GM23338 (cell line): Measurements from ENCODE around the gene B3GALT4. TPM values are rescaled to one million over a fixed set of nuclear protein-coding genes. Genes with fewer than 3 reads are reported as not detected.

Experiments used
- ATAC-seq: fragments of 200-7000 bp; cut with Tn5 transposase; 3 replicates; pipeline ENCODE4 v1.9.1; 2020
- DNase-seq: peaks from one replicate; pipeline ENCODE4 v3.0.0-alpha.2; 2015; ENCODE audit warnings: low spot score
- H2AFZ ChIP-seq: fragments of 200-600 bp; sonication (generic); 2 replicates; pipeline ENCODE4 v1.8.0; 2016; ENCODE audit warnings: antibody characterized with exemption, mild to moderate bottlenecking, moderate library complexity
- H3F3A ChIP-seq: fragments of 200-600 bp; sonication (generic); replicated peaks from 2 replicates; pipeline ENCODE4 v1.8.0; 2017; ENCODE audit warnings: antibody characterized with exemption, mixed run types, low read depth
- H3K27ac ChIP-seq: fragments of 200-600 bp; sonication (generic); 2 replicates; pipeline ENCODE4 v1.6.1; 2016; ENCODE audit warnings: low read depth
- H3K27me3 ChIP-seq: fragments of 200-600 bp; sonication (generic); 2 replicates; pipeline ENCODE4 v1.8.0; 2016; ENCODE audit warnings: mild to moderate bottlenecking, mixed run types, moderate library complexity; ENCODE audit not compliant: insufficient read depth
- H3K36me3 ChIP-seq: fragments of 200-600 bp; sonication (generic); 2 replicates; pipeline ENCODE4 v1.8.0; 2016; ENCODE audit warnings: mild to moderate bottlenecking; ENCODE audit not compliant: insufficient read depth
- H3K4me1 ChIP-seq: fragments of 200-600 bp; sonication (generic); 2 replicates; pipeline ENCODE4 v1.8.0; 2016; ENCODE audit warnings: mild to moderate bottlenecking, moderate library complexity; ENCODE audit not compliant: insufficient read depth
- H3K4me2 ChIP-seq: fragments of 200-600 bp; sonication (generic); 2 replicates; pipeline ENCODE4 v1.7.1; 2017; ENCODE audit warnings: mixed run types
- H3K4me3 ChIP-seq: fragments of 200-600 bp; sonication (generic); 2 replicates; pipeline ENCODE4 v1.6.1; 2016; ENCODE audit warnings: mixed run types
- H3K79me2 ChIP-seq: fragments of 200-600 bp; sonication (generic); replicated peaks from 2 replicates; pipeline ENCODE4 v1.8.0; 2017; ENCODE audit warnings: mild to moderate bottlenecking; ENCODE audit not compliant: insufficient read depth
- H3K9me2 ChIP-seq: fragments of 200-600 bp; sonication (generic); 2 replicates; pipeline ENCODE4 v1.8.0; 2017; ENCODE audit not compliant: insufficient read depth
- H4K20me1 ChIP-seq: fragments of 200-600 bp; sonication (generic); replicated peaks from 2 replicates; pipeline ENCODE4 v1.8.0; 2017; ENCODE audit warnings: mild to moderate bottlenecking; ENCODE audit not compliant: insufficient read depth
- H3K27ac Mint-ChIP-seq: 2 replicates; pipeline ENCODE4 v1.8.0; 2020; ENCODE audit warnings: inconsistent platforms, mild to moderate bottlenecking, moderate library complexity, mixed read lengths
- H3K27me3 Mint-ChIP-seq: 3 replicates; pipeline ENCODE4 v1.8.0; 2022; ENCODE audit warnings: low read depth, mild to moderate bottlenecking, moderate library complexity, mixed read lengths, inconsistent platforms; ENCODE audit not compliant: insufficient read depth, poor library complexity
- H3K36me3 Mint-ChIP-seq: 3 replicates; pipeline ENCODE4 v1.8.0; 2021; ENCODE audit warnings: low read depth, mild to moderate bottlenecking, inconsistent platforms, moderate library complexity, mixed read lengths
- H3K4me1 Mint-ChIP-seq: 3 replicates; pipeline ENCODE4 v1.8.0; 2020; ENCODE audit warnings: mild to moderate bottlenecking, inconsistent platforms, mixed read lengths
- H3K4me3 Mint-ChIP-seq: 3 replicates; pipeline ENCODE4 v1.8.0; 2021; ENCODE audit warnings: moderate library complexity, mild to moderate bottlenecking, inconsistent platforms, mixed read lengths
- H3K9me3 Mint-ChIP-seq: 3 replicates; pipeline ENCODE4 v1.8.0; 2020; ENCODE audit warnings: moderate library complexity, mild to moderate bottlenecking, inconsistent platforms, mixed read lengths
- CREB1 ChIP-seq: fragments of 250-450 bp; sonication (Bioruptor Pico); IDR thresholded peaks from 2 replicates; pipeline ENCODE4 v1.5.0; 2020; ENCODE audit warnings: low read depth, mild to moderate bottlenecking, moderate library complexity
- EZH2 ChIP-seq: fragments of 200-600 bp; sonication (generic); IDR thresholded peaks from one replicate; pipeline ENCODE4 v1.8.0; 2017; ENCODE audit warnings: antibody characterized with exemption, mild to moderate bottlenecking, low read depth; ENCODE audit not compliant: unreplicated experiment
- EZH2phosphoT487 ChIP-seq: fragments of 200-600 bp; sonication (generic); IDR thresholded peaks from one replicate; pipeline ENCODE4 v1.8.1; 2018; ENCODE audit warnings: antibody characterized with exemption; ENCODE audit not compliant: unreplicated experiment
- JUNB ChIP-seq: IDR thresholded peaks from one replicate; pipeline ENCODE4 v1.6.1; 2016; ENCODE audit warnings: antibody characterized with exemption; ENCODE audit not compliant: unreplicated experiment
- POLR2AphosphoS5 ChIP-seq: IDR thresholded peaks from 2 replicates; pipeline ENCODE4 v1.6.1; 2016; ENCODE audit warnings: antibody characterized with exemption, low read depth
- ZNF114 ChIP-seq: fragments of 250-450 bp; sonication (Bioruptor Pico); IDR thresholded peaks from 2 replicates; pipeline ENCODE4 v1.5.0; 2020; ENCODE audit warnings: mild to moderate bottlenecking, moderate library complexity
- ZNF331 ChIP-seq: fragments of 250-450 bp; sonication (Bioruptor Pico); IDR thresholded peaks from 2 replicates; pipeline ENCODE4 v1.5.0; 2020; ENCODE audit warnings: low read depth, mild to moderate bottlenecking, moderate library complexity
- polyA plus RNA-seq: library from polyadenylated mRNA; unstranded; fragments of >200 nt; fragmentation: Nextera tagmentation; extraction: Ambion mirVana; gene quantifications from 2 replicates; pipeline ENCODE4 v1.2.1, GENCODE V29; 2016
- total RNA-seq: library from RNA; depleted of rRNA; stranded (reverse); fragments of >200 nt; shearing (Covaris generic); gene quantifications from 2 replicates; pipeline ENCODE4 v1.2.3, GENCODE V29; 2014
- TF ChIP-seq, protein P1 (sequence below), 2 experiments: fragments of 200-600 bp in 1 of 2; sonication (generic) in 1 of 2; conservative IDR thresholded peaks; 2 replicates each; pipeline versions ENCODE4 v1.5.1 to v1.6.1; 2016 to 2017; ENCODE audit warnings: antibody characterized with exemption in 2 of 2, low read depth in 2 of 2, mild to moderate bottlenecking in 2 of 2, moderate library complexity in 1 of 2
- TF ChIP-seq, protein P2 (sequence below): IDR thresholded peaks from one replicate; pipeline ENCODE4 v1.6.1; 2018; ENCODE audit warnings: antibody characterized with exemption; ENCODE audit not compliant: unreplicated experiment
- TF ChIP-seq, protein P3 (sequence below): fragments of 250-450 bp; sonication (Bioruptor Pico); IDR thresholded peaks from 2 replicates; pipeline ENCODE4 v1.5.0; 2020; ENCODE audit warnings: mild to moderate bottlenecking, moderate library complexity

B3GALT4 gene
- total and polyA plus RNA-seq, 2 experiments from 2014 or later = 1.3 to 2.3 TPM

DNA sequence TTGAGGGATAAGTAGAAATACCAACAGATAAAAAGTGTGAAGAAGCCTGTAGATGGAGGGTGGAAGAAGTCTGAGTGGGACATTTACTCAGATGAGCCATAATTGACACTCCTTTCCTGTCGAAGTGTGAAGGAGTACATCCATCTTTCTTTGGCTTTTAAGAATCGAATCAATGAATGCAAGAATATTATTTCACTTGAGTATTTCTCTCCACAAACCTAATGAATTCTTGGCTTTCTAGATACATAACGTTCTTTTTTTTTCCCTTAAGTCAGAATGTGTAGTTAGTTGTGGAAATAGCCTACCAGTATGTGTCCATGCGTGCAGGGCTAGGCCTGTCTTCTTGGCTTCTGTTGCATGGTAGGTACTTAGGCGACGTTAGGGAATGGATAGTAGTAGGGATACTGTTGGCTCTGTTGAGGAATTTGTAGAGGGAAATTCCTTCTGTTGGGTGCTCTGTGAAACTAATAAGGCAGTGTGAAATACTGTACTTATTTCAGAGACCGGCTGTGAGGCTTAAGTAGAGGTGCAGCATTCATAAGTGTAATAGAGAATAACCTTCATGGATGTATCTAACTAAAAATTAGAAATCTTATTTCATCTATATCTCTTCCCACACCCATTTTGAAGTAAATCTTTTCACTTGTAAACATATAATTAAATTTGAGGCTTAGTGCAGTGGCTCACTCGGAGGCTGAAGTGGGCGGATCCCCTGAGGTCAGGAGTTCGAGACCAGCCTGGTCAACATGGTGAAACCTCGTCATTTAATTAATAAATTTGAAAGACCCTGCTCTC, 3.6 kb upstream of the B3GALT4 start:
- peaks cover 49% of the 10 kb centered on the region for H3K36me3 ChIP-seq
- Mint-ChIP-seq H3K4me3 (peak overlapping the region; percentile 97), H3K4me1 (peaks cover 39% of the 10 kb centered on the region), H3K27me3 (peaks cover 35% of the 10 kb centered on the region), H3K27ac (peak overlapping the region; percentile 100), H3K36me3 (peaks cover 62% of the 10 kb centered on the region), H3K9me3 (peaks cover 6% of the 10 kb centered on the region; the same call in 1 of the 3 replicates)
- H3K9me2 ChIP-seq = no peaks in the 10 kb centered on the region
- no peaks in the 10 kb centered on the region for H3K27me3 ChIP-seq
- peaks cover 48% of the 10 kb centered on the region for H3K4me1 ChIP-seq
- ATAC-seq = no peak
- DNase-seq = no peak
- peak overlapping the region; percentile 99 for H3K4me3 ChIP-seq
- peaks cover 53% of the 10 kb centered on the region for H3K79me2 ChIP-seq
- H3K4me2 ChIP-seq = peak overlapping the region; percentile 100
- peaks cover 36% of the 10 kb centered on the region for H4K20me1 ChIP-seq
- no peak overlapping the region for H2AFZ ChIP-seq
- H3F3A ChIP-seq = peaks cover 62% of the 10 kb centered on the region
- peak overlapping the region; percentile 96 for H3K27ac ChIP-seq
- TF ChIP-seq ZNF331 (CRISPR knock-in tag) (no peak), POLR2AphosphoS5 (no peak), ZNF114 (no peak), CREB1 (CRISPR knock-in tag) (no peak), EZH2phosphoT487 (no peak), EZH2 (no peak), JUNB (no peak)
- TF ChIP-seq, protein P1, sequence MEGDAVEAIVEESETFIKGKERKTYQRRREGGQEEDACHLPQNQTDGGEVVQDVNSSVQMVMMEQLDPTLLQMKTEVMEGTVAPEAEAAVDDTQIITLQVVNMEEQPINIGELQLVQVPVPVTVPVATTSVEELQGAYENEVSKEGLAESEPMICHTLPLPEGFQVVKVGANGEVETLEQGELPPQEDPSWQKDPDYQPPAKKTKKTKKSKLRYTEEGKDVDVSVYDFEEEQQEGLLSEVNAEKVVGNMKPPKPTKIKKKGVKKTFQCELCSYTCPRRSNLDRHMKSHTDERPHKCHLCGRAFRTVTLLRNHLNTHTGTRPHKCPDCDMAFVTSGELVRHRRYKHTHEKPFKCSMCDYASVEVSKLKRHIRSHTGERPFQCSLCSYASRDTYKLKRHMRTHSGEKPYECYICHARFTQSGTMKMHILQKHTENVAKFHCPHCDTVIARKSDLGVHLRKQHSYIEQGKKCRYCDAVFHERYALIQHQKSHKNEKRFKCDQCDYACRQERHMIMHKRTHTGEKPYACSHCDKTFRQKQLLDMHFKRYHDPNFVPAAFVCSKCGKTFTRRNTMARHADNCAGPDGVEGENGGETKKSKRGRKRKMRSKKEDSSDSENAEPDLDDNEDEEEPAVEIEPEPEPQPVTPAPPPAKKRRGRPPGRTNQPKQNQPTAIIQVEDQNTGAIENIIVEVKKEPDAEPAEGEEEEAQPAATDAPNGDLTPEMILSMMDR (conservative IDR thresholded peaks at IDR 0.05; ENCODE audit: low read depth in 2 of 2) = no peak
- TF ChIP-seq, protein P2, sequence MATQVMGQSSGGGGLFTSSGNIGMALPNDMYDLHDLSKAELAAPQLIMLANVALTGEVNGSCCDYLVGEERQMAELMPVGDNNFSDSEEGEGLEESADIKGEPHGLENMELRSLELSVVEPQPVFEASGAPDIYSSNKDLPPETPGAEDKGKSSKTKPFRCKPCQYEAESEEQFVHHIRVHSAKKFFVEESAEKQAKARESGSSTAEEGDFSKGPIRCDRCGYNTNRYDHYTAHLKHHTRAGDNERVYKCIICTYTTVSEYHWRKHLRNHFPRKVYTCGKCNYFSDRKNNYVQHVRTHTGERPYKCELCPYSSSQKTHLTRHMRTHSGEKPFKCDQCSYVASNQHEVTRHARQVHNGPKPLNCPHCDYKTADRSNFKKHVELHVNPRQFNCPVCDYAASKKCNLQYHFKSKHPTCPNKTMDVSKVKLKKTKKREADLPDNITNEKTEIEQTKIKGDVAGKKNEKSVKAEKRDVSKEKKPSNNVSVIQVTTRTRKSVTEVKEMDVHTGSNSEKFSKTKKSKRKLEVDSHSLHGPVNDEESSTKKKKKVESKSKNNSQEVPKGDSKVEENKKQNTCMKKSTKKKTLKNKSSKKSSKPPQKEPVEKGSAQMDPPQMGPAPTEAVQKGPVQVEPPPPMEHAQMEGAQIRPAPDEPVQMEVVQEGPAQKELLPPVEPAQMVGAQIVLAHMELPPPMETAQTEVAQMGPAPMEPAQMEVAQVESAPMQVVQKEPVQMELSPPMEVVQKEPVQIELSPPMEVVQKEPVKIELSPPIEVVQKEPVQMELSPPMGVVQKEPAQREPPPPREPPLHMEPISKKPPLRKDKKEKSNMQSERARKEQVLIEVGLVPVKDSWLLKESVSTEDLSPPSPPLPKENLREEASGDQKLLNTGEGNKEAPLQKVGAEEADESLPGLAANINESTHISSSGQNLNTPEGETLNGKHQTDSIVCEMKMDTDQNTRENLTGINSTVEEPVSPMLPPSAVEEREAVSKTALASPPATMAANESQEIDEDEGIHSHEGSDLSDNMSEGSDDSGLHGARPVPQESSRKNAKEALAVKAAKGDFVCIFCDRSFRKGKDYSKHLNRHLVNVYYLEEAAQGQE = no peak
- TF ChIP-seq, protein P3, sequence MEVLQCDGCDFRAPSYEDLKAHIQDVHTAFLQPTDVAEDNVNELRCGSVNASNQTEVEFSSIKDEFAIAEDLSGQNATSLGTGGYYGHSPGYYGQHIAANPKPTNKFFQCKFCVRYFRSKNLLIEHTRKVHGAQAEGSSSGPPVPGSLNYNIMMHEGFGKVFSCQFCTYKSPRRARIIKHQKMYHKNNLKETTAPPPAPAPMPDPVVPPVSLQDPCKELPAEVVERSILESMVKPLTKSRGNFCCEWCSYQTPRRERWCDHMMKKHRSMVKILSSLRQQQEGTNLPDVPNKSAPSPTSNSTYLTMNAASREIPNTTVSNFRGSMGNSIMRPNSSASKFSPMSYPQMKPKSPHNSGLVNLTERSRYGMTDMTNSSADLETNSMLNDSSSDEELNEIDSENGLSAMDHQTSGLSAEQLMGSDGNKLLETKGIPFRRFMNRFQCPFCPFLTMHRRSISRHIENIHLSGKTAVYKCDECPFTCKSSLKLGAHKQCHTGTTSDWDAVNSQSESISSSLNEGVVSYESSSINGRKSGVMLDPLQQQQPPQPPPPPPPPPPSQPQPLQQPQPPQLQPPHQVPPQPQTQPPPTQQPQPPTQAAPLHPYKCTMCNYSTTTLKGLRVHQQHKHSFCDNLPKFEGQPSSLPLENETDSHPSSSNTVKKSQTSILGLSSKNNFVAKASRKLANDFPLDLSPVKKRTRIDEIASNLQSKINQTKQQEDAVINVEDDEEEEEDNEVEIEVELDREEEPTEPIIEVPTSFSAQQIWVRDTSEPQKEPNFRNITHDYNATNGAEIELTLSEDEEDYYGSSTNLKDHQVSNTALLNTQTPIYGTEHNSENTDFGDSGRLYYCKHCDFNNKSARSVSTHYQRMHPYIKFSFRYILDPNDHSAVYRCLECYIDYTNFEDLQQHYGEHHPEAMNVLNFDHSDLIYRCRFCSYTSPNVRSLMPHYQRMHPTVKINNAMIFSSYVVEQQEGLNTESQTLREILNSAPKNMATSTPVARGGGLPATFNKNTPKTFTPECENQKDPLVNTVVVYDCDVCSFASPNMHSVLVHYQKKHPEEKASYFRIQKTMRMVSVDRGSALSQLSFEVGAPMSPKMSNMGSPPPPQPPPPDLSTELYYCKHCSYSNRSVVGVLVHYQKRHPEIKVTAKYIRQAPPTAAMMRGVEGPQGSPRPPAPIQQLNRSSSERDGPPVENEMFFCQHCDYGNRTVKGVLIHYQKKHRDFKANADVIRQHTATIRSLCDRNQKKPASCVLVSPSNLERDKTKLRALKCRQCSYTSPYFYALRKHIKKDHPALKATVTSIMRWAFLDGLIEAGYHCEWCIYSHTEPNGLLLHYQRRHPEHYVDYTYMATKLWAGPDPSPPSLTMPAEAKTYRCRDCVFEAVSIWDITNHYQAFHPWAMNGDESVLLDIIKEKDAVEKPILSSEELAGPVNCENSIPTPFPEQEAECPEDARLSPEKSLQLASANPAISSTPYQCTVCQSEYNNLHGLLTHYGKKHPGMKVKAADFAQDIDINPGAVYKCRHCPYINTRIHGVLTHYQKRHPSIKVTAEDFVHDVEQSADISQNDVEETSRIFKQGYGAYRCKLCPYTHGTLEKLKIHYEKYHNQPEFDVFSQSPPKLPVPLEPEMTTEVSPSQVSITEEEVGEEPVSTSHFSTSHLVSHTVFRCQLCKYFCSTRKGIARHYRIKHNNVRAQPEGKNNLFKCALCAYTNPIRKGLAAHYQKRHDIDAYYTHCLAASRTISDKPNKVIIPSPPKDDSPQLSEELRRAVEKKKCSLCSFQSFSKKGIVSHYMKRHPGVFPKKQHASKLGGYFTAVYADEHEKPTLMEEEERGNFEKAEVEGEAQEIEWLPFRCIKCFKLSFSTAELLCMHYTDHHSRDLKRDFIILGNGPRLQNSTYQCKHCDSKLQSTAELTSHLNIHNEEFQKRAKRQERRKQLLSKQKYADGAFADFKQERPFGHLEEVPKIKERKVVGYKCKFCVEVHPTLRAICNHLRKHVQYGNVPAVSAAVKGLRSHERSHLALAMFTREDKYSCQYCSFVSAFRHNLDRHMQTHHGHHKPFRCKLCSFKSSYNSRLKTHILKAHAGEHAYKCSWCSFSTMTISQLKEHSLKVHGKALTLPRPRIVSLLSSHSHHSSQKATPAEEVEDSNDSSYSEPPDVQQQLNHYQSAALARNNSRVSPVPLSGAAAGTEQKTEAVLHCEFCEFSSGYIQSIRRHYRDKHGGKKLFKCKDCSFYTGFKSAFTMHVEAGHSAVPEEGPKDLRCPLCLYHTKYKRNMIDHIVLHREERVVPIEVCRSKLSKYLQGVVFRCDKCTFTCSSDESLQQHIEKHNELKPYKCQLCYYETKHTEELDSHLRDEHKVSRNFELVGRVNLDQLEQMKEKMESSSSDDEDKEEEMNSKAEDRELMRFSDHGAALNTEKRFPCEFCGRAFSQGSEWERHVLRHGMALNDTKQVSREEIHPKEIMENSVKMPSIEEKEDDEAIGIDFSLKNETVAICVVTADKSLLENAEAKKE (CRISPR knock-in tag) = no peak
